ENCODE data around the gene TMEM132E.

The TMEM132E gene

DNA sequence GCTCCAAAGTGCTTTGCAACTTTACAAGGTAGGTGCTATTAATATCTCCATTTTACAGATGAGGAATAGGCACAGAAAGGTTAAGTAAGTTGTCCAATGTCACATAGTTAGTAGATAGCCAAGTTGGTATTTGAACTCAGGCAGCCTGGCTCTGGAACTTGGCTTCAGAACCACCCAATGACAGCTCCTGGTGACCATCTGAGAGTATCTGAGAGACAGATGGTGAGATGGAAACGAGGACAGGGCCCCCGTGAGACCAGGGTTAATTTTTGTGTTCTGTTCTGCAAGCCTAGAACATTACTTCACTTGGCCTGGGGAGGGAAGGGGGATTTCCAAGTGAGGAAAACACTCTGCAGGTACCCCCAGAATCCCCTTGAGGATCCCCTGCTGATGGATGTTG, 9.8 kb upstream of the TMEM132E start:
- no peak for DNase-seq (ENCODE audit: low read depth in 2 of 2)

DNA sequence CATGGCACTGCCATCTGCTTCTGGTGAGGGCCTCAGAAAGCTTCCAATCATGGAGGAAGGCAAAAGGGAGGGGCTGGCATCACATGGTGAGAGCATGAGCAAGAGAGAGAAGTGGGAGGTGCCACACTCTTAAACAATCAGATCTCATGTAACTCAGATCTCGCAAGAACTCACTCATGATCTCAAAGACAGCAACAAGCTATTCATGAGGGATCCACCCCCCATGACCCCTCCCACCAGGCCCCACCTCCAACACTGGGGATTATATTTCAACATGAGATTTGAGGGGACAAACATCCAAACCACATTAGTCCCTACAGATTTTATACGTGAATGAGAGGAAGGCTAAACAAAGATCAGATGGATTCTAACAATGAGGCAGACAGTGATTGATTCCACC, 8.9 kb upstream of the TMEM132E start:
- DNase-seq (ENCODE audit: low read depth in 2 of 2) = no peak

DNA sequence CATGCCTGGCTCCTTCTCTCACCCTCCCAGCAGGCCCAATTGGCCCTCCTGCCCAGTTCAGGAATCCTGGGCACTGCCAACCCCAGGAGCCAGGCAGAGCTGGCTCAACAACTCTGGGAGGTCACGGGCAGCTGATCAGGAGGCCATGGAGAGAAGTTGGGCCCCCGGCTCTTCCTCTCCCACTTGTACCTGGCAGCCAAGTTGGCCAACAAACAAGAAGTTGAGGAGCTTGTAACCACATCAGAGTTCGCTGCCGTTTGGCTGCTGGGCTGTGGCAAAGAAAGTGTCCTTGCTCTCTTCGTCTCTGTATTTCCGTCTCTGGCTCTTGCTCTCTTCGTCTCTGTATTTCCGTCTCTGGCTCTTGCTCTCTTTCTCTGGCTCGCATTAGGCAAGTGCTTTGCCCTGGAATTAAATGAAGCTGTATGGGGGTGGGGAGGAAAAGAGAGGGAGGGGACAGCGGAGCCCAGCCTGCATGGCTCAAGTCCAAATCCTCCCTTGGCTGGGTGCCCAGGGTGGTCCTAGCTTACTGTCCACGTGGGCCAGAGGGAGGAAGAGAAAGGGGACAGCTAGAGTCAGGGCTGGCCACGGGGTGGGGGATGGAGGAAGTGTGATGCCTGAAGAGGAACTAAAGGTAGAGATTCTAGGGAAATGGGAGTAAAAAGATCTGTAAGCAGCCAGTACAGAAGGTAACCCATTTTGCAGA, 7.8 kb upstream of the TMEM132E start:
- DNase-seq (ENCODE audit: low read depth in 2 of 2) = no peak

DNA sequence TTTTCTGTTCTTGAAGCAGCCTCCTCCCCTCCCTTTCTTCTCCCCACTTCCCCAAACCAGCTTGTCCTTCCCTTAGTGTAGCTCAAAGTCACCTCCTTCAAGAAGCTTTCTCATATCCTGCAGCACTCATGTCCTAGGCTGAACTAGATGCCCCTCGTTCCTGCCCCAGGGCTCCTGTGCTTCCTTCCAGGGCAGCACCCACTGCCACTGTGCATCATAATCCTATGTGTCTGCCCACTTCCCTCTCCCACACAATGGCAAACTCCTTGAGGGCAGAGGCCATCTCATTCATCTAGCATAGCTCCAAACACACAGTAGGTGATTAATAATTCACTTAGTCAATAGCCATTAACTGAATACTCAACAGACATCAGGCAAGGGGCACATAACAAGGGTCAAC, 6.9 kb upstream of the TMEM132E start:
- no peak for DNase-seq (ENCODE audit: low read depth in 2 of 2)

DNA sequence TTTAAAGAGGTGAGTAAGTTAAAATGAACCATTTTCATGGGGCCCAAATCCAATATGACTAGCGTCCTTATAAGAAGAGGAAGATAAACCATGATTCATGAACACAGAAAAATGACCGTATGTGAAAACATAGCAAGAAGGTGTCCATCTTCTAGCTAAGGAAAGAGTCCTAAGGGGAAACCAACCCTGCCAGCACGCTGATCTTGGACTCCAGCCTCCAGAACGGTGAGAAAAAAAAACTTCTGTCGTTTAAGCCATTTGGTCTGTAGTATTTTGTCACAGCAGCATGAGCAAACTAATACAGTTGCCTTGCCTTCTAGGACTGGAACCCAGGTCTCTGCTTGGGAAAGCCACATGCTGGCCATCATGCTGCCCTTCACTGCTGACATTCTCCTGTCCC, 4.2 kb upstream of the TMEM132E start:
- no peak for DNase-seq (ENCODE audit: low read depth in 2 of 2)

DNA sequence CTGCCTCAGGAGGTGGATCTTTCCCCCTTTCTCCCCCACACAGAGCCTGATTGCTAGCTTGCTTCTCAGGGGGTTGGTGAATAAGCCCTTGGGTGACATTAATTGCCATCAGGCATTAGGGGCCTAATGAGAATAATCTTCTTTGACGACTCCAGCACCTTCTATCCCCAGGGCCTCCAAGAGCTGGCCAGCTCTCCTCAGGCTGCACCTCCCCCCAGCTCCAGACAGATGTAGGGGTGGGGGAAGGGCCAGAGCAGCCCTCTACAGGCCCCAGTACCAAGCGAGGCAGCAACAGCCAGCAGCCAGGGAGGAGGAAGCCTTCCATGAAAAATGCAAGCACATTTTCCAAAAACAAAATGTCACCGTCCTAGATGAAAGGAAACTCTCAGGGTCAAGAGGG, 1.4 kb upstream of the TMEM132E start:
- no peak for DNase-seq (ENCODE audit: low read depth in 2 of 2)

DNA sequence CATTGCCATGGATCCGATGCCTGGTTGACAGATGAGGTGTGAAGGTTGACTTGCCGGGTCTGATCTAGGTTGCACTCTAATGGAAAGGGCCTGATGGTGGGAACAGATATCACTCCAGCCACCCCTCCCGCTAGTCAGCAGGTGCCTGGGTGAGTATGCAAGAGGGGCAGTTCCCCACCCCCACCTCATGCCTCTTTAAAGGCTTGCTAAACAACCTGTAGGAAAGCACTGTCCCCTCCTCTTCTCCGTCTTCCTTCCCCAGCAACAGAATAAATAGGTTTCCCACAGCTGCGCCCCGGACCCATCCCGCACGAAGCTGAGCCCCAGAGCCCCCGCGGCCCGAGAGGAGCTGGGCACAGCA, 746 bp upstream of the TMEM132E start:
- no peak for DNase-seq (ENCODE audit: low read depth in 2 of 2)

DNA sequence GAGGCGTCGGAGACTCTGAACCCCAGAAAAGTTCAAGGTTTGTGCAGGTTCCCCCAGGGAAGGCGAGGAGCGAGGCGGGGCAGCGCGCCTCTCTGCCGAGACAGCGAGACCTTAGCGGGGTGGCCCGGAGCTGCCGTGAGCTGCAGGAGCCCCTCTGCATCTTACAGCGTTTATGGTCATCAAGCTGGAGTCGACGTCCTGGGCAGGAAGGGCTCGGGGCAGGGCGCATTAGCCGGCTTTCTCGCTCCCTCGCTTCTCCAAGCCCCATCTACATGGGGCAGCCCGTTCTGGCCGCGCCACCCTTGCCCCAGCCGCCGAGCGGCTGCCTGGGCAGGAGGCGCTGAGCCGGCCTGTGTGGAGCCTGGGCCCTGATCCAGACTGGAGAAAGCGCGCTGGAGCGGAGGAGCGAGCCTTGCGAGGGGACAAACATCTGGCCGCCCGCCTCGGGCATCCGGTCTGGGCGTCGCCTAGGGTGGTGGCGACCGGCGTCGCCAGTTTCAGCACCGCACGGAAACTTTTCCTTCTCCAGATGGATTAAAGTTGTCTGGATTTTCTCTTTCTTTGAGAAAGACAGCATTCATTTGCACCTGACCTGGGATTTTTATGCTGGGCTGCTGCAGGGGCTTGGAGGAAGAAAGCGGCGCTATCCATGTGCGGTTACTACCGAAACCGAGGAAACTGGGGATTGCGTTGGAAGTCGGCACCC, 750 bp downstream of the TMEM132E start:
- DNase-seq (ENCODE audit: low read depth in 2 of 2) = no peak

DNA sequence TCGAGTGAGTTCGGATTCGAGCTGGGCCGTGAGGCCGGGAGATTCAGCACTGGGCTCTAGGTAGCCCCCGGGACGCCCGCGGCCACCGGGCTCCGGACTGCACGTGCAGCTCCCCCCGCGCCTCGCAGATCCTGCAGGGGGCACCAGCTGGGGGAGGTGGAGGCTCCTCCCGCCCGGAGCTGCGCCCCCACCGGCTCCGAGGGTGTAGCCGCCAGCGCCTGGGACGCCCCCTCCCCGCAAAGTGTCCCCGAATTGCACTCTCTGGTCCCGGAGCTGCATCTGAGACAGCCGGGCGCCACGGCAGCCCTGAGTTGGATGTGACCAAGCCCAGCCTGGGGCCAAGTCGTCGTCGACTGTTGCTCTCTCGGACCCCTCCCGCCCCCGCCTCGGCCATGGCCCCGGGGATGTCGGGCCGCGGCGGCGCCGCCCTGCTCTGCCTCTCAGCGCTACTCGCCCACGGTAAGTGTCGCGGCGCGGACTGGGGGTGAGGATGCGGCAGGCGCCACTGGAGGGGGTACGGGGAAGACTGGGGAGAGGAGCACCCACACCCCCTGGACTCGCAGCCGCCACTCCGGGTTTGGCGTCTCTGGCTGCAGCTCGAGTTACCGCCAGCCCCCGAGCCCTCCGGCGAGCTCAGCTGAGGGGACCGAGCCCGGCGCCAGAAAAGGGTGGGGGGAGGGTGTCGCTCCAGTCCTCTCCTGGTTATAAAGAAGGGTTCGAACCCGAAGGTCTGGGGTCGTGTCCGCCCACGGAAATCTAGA, 1.5 kb downstream of the TMEM132E start:
- DNase-seq (ENCODE audit: low read depth in 2 of 2) = no peak

DNA sequence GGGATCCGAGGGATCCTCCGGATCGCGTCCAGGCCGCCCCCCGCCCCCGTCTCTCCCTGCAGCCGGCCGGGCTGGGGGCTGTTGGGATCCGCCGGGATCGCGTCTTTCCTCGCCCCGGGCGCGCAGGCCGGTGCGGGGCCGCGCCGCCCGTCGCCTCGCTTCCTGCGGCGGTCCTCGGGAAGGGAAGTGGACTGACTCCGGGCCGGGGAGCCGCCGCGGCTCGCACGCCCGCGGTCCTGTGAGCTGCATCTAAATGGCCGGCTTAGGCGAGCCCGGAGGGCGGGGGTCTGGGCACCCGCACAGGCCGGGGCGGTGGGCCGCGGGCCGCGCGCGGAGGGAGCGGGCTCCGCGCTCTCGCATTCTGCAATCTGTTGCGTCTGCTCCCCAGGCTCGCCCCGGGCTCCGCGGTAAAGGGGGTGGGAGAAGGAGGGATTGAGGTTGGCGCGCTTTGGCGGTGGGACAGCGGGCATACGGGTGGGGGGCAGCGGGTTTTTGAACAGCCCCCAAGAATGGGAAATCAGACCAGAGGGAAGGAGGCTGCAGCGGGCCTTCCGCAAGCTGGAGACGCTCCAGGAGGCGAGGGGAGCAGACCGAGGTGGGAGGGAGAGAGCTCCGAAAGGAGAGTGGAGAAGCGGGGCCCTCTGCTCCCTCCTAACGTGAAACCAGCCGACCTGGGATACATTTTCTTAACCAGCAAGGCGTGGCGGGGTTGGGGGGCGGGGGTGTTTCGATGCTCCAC, 2.2 kb downstream of the TMEM132E start:
- DNase-seq (ENCODE audit: low read depth in 2 of 2) = no peak

DNA sequence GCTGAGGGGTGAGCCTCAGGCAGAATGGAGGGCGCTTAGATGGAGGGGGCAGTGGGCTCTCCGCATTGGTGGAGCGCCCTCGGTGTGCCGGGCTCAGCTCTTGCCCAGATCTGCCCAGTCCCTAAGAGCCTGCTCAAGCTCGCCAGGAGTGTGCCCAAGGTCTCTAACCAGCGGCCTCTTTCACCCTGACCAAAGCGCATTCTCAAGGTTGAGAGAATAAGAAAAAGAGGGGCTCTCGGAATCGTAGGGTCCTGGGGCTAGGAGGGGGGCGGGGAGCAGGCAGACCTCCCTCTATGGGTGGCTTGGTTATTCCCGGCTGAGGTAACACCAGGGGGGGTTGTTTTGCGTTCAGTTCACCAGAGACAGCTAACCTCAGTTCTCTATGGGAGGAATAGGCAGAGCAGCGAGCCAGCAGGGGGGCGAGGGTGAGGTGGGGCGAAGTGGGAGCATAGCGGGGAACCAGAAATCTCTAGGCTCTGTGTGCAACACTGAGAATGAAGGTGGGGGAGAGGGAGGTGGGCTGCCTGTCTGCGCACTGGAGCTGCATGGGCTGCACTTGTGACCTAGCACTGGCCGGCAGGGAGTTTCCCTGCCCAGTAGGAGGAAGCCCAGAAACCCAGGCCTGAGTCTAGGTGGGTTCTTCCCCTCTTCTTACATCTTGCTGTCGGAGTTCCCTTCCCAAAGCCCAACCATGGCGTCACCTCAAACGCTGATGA, 3.0 kb downstream of the TMEM132E start:
- no peak for DNase-seq (ENCODE audit: low read depth in 2 of 2)

DNA sequence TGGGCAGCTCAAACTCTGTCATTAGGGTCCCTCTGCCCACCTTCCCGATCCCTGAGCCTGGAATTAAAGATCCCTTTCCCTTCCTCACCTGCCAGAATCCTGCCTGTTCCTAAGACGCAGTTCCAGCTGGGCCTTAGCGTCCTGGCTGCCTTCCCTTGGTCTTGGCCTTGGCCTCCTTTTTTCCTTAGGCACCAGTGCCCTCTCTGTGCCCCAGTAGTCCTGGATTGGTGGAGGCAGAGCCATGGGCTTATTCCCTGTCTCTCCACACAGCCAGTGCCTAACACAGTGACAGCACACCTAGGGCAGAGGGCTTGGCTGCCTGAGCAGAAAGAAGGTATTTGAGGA, 3.5 kb downstream of the TMEM132E start:
- no peak for DNase-seq (ENCODE audit: low read depth in 2 of 2)

DNA sequence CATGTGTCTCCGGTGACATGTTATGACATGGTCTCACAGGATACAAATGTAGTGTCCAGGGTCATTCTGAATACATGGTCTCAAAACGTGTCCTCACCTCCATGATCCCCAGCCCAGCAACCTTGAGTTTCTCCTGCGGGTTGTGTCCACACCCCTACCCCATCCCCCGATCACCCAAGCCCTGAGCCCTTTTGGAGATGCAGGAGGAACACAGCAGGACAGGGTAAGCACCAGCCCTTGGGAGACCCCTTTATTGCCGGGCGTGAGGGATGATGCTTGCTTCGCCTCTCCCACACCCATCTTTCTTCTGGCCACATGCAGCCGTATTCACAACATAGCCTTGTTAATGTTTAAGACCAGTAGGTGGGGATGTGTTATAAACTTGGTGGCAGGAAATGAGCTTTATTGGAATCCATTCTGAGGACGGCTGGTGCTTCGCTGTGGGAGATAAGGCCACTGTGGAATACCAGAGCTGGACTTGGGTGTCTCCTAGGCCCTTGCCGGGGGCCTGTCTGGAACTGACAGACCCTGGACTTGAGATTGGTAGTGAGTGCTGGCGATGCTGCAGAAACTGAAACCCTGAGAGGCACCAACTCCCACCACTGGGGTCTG, 5.5 kb downstream of the TMEM132E start:
- DNase-seq (ENCODE audit: low read depth in 2 of 2) = no peak

DNA sequence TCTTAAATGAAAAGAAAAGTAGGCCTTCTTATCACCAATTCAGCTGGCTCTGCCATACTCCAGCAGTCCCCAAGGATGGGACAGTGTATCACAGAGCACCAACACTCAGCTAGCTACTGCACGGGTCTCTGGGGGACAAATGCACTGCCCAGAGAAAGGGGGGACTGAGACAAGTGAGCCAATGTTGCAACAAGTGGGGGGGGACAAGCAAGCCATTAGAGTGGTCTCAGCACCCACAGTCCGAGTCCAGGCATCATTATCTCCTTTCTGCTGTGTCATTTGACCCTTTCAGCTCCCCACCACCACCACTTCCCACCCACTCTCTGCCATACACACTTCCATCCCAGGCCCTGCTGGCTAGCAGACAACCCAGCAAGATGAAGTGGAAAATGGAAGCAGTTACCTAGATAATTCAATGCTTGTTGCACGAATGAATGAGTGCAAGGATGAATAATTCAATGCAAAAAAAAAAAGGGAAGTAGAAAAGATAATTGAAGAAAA, 7.0 kb downstream of the TMEM132E start:
- no peak for DNase-seq (ENCODE audit: low read depth in 2 of 2)

DNA sequence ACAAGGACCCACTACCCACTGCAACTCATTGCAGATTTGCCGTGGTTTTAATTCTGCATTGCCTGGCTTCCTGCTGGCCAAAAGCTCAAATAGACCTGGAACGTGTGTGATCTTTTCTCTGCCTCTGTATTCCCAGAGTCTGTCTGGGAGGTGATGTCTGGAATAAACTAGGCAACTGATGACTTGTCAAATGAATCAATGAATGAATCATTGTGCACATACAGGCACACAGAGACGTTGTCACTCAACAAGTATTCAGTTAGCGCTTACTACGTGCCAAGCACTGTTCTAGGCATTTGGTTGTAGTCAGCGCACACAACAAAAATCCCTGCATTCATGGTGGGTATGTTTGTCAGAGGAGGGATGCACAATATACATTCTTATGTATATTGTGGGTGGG, 8.9 kb downstream of the TMEM132E start:
- DNase-seq (ENCODE audit: low read depth in 2 of 2) = no peak

DNA sequence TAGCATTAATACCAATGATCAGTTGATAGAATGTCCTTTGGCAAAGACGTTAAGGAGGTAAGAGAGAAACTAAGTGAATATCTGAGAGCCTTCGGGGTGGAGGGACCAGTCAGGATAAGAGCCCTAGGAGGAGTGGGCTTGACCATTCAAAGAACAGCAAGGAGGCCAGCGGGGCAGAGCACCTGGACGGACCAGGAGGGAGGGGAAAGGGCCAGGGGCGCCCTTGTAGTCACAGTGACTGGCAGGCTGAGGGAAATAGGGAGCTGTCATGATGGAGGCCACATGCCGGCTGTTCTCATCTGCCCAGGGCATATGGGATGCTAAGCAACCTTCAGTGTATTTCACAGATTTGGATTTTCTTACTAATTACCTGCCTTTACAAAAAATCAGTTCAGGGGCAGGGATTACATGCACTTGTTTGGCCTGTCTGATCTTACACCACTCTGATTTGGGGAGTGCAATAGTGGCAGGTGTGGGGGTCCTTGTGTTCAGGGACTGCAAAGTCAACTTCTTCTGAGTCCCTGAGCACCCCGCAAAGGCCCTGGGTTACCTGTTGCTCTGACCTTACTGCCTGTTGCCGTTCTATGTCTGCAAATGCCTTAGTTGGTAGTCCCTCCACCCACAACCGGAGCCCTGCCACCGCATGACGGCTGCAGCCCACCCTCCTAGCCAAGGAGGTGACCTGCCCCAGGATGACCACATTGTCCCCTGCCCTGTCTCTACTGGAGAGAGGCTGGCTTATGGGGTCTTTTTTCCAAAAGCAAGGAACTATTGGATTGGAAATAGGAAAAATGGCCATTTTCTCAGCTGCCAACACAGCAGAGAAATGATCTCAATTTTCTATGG, 10.0 kb downstream of the TMEM132E start:
- no peak for DNase-seq (ENCODE audit: low read depth in 2 of 2)

DNA sequence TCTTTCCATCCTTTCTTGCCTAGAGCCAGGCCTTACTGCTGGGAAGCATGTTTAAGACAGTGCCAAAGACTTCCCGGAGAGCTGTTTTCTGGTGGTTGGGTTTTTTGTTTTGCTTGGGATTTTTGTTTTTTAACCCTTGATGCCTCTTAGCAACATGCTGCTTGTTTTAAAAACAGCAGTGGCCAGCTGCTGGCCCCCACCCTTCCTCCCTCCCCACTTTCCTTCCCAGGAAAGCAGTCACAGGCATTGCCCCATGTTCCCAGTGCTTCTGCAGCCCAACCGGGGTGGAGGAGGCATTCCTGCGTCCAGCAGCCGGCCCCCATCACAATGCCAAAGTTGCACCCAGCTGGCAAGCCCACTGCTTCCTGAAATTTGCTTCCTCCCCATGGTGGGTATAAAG, 12.6 kb downstream of the TMEM132E start:
- DNase-seq (ENCODE audit: low read depth in 2 of 2) = no peak

DNA sequence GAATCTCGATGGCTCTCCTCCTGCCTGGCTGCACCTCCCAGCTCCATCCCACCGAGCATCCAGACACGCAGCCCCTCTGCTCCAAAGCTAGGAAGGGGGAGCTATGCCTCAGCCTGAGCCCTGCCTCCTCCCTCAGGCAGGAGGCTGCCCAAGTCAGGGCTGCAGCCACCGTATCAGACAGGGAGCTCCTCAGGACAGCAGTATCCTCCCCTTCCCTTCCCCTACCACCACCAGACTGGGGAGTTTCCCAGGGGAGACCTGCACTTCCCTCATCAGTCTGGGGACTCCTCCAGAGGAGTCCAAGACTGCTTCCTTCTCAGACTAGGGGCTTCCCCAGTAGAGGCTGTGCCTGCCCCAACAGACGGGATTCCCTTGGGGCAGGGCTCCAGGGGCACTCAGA, 17.5 kb downstream of the TMEM132E start:
- DNase-seq (ENCODE audit: low read depth in 2 of 2) = no peak

DNA sequence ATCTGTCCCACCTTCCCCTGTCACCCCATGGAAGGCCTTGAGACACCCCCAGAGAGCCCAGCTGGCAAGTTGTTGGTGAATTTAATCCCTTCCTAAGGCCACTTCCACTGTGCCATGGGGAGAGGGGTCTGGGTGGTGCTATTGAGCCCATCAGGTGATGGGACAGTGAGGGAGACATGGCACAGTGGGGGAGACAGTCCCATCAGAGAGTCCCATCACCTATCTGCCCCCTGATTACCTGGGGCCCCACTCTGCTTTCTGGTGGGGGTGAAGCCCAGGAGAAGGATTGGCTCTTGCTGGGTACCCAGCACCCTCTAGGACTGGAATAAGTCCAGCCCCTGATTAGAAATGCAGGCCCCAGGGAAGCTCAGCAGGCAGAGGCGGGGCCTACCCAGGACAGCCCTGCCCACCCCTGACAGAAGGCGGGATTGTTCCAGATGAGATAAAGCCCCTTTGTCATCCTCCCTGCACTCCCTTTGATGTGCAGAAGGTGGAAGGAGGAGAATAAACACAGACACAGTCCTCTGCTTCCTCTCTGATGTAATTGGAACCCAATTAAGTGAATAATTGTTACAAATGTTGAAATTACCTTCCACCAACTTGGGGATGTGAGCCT, 18.9 kb downstream of the TMEM132E start:
- no peak for DNase-seq (ENCODE audit: low read depth in 2 of 2)

DNA sequence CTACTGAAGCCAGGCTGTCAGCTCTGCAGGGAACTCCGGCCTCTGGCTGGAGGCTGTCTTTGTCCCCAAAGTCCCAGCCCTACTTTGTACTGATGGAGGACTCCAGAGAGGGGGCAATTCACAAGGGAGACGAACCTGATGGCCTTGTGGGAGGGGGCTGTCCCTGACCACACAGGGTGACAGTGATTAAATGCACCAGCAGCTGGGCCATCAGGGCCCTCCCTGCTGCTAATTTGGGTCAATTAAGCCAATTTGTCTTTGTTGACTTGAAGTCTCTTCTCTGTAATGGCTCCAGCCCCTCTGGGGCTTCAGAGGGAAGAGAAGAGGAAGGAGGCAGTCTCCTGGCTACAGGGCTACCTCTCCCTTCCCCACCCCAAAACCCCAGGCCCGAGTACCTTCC, 22.0 kb downstream of the TMEM132E start:
- DNase-seq (ENCODE audit: low read depth in 2 of 2) = no peak
